A673 (cell line): ENCODE data around the gene IMMP2L. TPM values are rescaled to one million over a fixed set of nuclear protein-coding genes. Genes with fewer than 3 reads are reported as not detected.

ENCODE experiments used
- BruUV-seq: library from RNA; stranded (reverse); fragments of 400-500 nt; replicated peaks from 2 replicates; lab custom pipeline; 2021; lab: Mats Ljungman, UMichigan
- CTCF ChIA-PET: fragments of 300-600 bp; sonication (Branson Sonifier 250); formaldehyde crosslinking; loops from one replicate; lab custom pipeline; 2022; ENCODE audit warnings: antibody characterized with exemption; lab: Charles Lee
- POLR2A ChIA-PET: fragments of 300-600 bp; sonication (Branson Sonifier 250); formaldehyde crosslinking; loops from one replicate; lab custom pipeline; 2022; ENCODE audit warnings: antibody characterized with exemption; ENCODE audit not compliant: low non-redundant PET; lab: Charles Lee
- DNase-seq: peaks from one replicate; pipeline ENCODE4 v3.0.0-alpha.2; 2015; ENCODE audit warnings: low spot score
- H3K27ac ChIP-seq: fragments of 200-600 bp; sonication (generic); 2 replicates; pipeline ENCODE4 v1.5.1; 2016; ENCODE audit warnings: mixed run types, low read depth, mild to moderate bottlenecking, mixed read lengths, antibody characterized with exemption, low read length; ENCODE audit not compliant: poor library complexity, severe bottlenecking
- H3K27me3 ChIP-seq: fragments of 200-600 bp; sonication (generic); replicated peaks from 2 replicates; pipeline ENCODE4 v1.6.1; 2017; ENCODE audit warnings: mixed run types, low read depth, mild to moderate bottlenecking, mixed read lengths, antibody characterized with exemption, low read length; ENCODE audit not compliant: insufficient read depth, poor library complexity
- H3K36me3 ChIP-seq: fragments of 200-600 bp; sonication (generic); 2 replicates; pipeline ENCODE4 v1.6.1; 2016; ENCODE audit warnings: mixed run types, mild to moderate bottlenecking, mixed read lengths, antibody characterized with exemption, low read length; ENCODE audit not compliant: insufficient read depth, poor library complexity, severe bottlenecking
- H3K4me1 ChIP-seq: fragments of 200-600 bp; sonication (generic); 2 replicates; pipeline ENCODE4 v1.6.1; 2017; ENCODE audit warnings: mixed run types, mild to moderate bottlenecking, mixed read lengths, antibody characterized with exemption, low read length; ENCODE audit not compliant: insufficient read depth, poor library complexity, severe bottlenecking
- H3K4me3 ChIP-seq: fragments of 200-600 bp; sonication (generic); 2 replicates; pipeline ENCODE4 v1.5.1; 2016; ENCODE audit warnings: low read depth, mixed run types, mild to moderate bottlenecking, mixed read lengths, low read length; ENCODE audit not compliant: poor library complexity, severe bottlenecking
- H3K9me3 ChIP-seq: fragments of 200-600 bp; sonication (generic); 2 replicates; pipeline ENCODE4 v1.6.1; 2016; ENCODE audit warnings: mixed run types, low read depth, mild to moderate bottlenecking, mixed read lengths, antibody characterized with exemption, low read length; ENCODE audit not compliant: poor library complexity, severe bottlenecking
- EZH2 ChIP-seq: fragments of 200-600 bp; sonication (generic); IDR thresholded peaks from 2 replicates; pipeline ENCODE4 v1.6.1; 2017; ENCODE audit warnings: borderline replicate concordance, low read depth, mild to moderate bottlenecking, mixed read lengths, antibody characterized with exemption, low read length; ENCODE audit not compliant: poor library complexity, severe bottlenecking
- intact Hi-C: fragments of 100-400 bp; cut with micrococcal nuclease; formaldehyde crosslinking; loops from one replicate; pipeline ENCODE4 v1.10.0; 2022; ENCODE audit not compliant: unreplicated experiment
- total RNA-seq: library from RNA; stranded (reverse); gene quantifications from 2 replicates; pipeline ENCODE4 v1.2.3, GENCODE V29; 2021
- TF ChIP-seq, protein P1 (sequence below): fragments of 300-800, 200-600 bp; sonication (generic); conservative IDR thresholded peaks from 2 replicates; pipeline ENCODE4 v1.5.1; 2017; ENCODE audit warnings: low read depth, mild to moderate bottlenecking, antibody characterized with exemption, low read length, moderate library complexity, mixed read lengths

Gene IMMP2L
- total RNA-seq, 1 experiment from 2014 or later, result 10.0 TPM

DNA sequence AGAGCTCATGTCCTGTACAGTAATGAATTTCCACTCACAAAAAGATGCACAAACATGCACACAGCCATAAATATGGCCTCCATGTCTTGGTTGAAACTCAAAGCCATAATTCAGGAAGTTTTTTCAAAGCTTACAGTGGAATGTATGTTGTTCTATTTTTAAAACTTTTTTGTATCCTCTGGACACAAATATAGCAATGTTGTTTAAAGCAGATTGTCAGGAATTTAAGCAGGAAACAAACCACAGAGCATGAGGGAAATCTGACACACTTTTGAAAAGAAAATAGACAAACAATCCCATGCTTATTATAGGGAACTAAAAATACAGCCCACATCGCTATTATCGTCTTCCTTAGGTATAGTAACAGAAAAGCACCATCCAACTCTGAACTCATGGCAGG, 449.9 kb downstream of the IMMP2L start:
- Histone ChIP-seq H3K4me1 (no peaks in the 10 kb centered on the region), H3K27ac (no peak overlapping the region), H3K9me3 (no peaks in the 10 kb centered on the region), H3K36me3 (no peaks in the 10 kb centered on the region), H3K27me3 (no peaks in the 10 kb centered on the region), H3K4me3 (no peak overlapping the region)
- intact Hi-C loops, result no loop called here
- BruUV-seq, result no TSS peak
- ChIA-PET POLR2A (no interaction called here), CTCF (no interaction called here)
- TF ChIP-seq, protein P1, sequence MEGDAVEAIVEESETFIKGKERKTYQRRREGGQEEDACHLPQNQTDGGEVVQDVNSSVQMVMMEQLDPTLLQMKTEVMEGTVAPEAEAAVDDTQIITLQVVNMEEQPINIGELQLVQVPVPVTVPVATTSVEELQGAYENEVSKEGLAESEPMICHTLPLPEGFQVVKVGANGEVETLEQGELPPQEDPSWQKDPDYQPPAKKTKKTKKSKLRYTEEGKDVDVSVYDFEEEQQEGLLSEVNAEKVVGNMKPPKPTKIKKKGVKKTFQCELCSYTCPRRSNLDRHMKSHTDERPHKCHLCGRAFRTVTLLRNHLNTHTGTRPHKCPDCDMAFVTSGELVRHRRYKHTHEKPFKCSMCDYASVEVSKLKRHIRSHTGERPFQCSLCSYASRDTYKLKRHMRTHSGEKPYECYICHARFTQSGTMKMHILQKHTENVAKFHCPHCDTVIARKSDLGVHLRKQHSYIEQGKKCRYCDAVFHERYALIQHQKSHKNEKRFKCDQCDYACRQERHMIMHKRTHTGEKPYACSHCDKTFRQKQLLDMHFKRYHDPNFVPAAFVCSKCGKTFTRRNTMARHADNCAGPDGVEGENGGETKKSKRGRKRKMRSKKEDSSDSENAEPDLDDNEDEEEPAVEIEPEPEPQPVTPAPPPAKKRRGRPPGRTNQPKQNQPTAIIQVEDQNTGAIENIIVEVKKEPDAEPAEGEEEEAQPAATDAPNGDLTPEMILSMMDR, result no peak
- no peak for TF ChIP-seq EZH2
- no peak for DNase-seq

DNA sequence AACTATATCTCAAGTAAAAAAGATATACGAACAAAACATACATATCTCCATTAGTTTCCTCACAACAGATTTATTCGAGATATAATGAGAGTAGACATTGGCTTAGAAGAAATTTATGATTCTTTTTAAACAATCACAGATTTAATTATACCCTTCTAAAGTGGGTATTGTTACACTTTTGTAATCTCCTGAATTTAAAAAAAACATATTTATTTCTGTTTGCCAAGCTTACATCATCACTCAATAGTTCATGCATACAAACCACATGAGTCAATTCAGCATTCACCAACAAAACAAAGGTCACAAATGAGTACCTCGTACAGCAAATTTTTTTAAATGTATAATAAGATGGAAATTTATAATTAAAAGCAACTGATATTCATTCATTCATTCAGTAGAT, 453.8 kb downstream of the IMMP2L start:
- DNase-seq, result no peak
- H3K27me3 ChIP-seq, result no peaks in the 10 kb centered on the region
- intact Hi-C loops, result no loop called here
- H3K4me1 ChIP-seq, result no peaks in the 10 kb centered on the region
- no TSS peak for BruUV-seq
- POLR2A ChIA-PET, result no interaction called here
- no peaks in the 10 kb centered on the region for H3K36me3 ChIP-seq
- CTCF ChIA-PET, result no interaction called here
- H3K27ac ChIP-seq, result no peak overlapping the region
- TF ChIP-seq, protein P1, result no peak
- no peak for TF ChIP-seq EZH2
- H3K4me3 ChIP-seq, result no peak overlapping the region
- no peaks in the 10 kb centered on the region for H3K9me3 ChIP-seq

DNA sequence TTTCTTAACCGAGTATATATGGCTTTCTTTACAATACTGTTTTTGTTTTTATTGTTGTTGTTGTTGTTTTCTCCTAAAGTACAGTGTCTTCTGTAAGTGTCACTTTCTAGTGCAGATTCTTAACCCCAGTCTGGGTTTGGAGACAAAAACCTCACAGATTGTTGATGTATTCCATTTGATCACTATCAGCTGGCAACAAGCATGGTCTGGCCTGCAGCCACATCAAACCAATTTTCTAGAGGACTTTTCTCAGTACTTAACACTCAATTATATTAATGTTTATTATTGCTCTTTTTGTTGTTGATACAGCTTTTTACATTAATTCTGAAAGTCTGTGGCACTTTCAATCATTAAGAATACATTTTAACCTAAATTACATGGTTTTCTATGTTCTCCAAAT, 454.3 kb downstream of the IMMP2L start:
- CTCF ChIA-PET, result no interaction called here

More for the DNA sequence above, 454.3 kb downstream of the IMMP2L start:
- no peak for DNase-seq
- POLR2A ChIA-PET, result no interaction called here
- no peaks in the 10 kb centered on the region for H3K4me1 ChIP-seq
- BruUV-seq, result no TSS peak
- intact Hi-C loops, result no loop called here
- H3K27me3 ChIP-seq, result no peaks in the 10 kb centered on the region
- no peak for TF ChIP-seq EZH2
- TF ChIP-seq, protein P1, result no peak
- H3K9me3 ChIP-seq, result no peaks in the 10 kb centered on the region
- no peak overlapping the region for H3K27ac ChIP-seq
- no peak overlapping the region for H3K4me3 ChIP-seq
- no peaks in the 10 kb centered on the region for H3K36me3 ChIP-seq
